CD4-positive, alpha-beta T cell treated with Interleukin-21 for 1 hour (primary cell): ENCODE data around the gene DGKH.

ENCODE experiments used
- DNase-seq: peaks from one replicate; pipeline ENCODE4 v3.0.0-alpha.2; 2020

DGKH gene

GRCh38 chr13:42283574-42283973 lies 235.1 kb downstream of the DGKH start:
- no peak for DNase-seq

- no peak for DNase-seq
Measured at GRCh38 chr13:42284068-42284467, 235.6 kb downstream of the DGKH start.
